ENCODE measurements around the gene RPH3AL.

The RPH3AL gene

DNA sequence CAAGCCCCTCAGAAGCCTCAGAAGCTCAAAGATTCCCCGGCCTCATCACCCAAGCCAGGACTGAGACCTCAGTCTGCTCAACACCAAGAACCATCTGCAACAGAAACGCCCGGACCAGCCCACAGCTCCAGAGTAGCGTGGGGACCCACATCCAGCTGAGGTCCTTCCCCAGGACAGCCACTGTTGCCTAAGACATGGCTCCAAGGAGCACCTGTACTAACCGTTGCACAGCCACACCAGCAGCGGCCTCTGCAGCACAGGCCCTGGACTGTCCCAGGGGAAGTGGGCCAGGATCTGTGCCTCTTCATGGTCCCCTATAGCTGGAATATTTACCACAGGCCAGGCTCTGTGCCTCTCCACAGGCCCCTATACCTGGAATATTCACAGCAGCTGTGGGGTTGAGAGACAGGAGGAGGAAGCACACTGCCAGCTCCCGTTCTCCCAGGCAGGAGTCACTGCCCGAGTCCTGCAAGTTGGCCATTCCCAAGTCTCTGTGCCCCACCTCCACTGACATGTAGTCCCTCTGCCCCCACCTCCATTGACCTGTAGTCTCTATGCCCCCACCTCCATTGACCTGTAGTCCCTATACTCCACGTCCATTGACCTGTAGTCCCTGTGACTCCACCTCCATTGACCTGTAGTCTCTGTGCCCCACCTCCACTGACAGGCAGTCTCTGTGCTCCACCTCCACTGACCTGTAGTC lies 38.5 kb downstream of the RPH3AL start:
- DNase-seq: no peak

DNA sequence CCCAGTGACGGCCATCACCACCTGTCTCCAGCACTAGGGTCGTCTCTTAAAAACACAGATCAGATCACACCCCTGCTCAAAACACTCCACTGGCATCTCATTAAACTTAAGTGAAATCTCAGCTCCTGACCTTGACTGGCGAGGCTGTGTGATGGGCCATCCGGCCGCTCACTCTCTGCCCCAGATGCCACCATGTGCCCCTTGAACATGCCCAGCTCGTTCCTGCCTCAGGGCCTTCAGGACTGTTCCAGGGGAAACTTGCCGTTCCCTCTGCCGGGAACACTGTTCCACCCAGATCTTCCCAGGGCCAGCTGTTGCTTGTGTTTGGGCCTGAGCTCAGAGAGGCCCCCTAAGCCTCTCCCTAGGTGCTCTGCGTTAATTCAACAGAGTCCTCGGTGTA lies 39.4 kb downstream of the RPH3AL start:
- no peak for DNase-seq

DNA sequence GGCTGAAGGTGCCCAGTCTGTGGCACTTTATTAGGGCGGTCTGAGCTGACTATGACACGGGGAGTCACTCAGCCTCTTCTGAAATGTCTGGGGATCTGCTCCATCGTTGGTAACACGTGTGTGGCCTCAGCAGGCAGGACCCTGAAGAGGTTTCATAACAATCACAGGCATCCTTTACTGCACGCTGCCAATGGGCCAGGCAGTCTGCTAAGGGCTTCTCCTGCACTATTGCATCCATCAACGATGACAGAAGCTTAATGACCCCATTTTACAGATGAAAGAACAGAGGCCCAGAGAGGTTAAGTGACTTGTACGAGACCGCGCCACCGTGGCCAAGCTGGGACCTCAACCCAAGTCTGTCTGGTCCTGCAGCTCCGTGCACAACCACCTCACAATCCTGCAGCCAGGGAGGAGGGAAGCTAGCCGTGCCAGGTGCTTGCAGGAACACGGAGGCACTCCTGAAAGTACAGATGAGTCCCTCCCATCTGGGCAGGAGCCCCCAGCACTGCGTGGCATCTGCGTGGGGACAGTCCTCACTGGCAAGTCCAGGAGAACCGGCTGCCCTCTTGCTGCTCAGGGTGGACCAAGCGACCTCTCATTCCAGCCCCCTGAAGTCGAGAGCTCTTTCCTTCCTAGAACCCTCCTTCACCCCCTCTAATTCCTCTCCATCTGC lies 40.0 kb downstream of the RPH3AL start:
- DNase-seq: no peak

DNA sequence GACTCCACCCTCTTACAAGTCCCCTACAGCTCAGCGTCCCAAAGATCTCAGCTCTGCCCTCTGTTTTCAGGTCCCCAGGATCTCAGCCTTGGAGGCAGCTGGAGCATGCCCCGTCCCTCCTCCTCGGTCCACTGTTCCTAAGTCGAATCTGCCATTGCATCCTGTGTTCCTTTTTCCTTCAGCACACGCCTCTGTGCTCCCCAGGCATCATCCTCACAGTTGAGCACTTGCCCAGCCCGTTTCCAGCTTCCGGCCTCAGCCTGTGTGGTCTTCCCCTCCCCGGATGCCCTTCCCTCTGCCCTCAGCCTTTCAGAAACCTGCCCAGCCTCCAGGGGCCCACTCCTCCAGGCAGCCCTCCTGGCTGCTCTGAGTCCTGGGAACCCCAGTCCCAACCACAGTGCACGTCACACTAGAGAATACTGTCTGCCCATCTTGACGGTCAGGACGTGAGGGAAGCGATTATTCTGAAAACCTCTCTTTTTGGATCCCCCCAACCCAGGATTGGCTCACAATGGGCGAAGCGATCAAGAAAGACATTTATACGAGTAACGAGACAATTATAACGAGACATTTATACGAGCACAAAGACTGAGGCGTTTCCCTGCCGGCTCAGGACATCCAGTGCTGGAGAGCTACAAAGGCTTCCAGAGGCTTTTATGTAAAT lies 41.4 kb downstream of the RPH3AL start:
- DNase-seq: no peak

DNA sequence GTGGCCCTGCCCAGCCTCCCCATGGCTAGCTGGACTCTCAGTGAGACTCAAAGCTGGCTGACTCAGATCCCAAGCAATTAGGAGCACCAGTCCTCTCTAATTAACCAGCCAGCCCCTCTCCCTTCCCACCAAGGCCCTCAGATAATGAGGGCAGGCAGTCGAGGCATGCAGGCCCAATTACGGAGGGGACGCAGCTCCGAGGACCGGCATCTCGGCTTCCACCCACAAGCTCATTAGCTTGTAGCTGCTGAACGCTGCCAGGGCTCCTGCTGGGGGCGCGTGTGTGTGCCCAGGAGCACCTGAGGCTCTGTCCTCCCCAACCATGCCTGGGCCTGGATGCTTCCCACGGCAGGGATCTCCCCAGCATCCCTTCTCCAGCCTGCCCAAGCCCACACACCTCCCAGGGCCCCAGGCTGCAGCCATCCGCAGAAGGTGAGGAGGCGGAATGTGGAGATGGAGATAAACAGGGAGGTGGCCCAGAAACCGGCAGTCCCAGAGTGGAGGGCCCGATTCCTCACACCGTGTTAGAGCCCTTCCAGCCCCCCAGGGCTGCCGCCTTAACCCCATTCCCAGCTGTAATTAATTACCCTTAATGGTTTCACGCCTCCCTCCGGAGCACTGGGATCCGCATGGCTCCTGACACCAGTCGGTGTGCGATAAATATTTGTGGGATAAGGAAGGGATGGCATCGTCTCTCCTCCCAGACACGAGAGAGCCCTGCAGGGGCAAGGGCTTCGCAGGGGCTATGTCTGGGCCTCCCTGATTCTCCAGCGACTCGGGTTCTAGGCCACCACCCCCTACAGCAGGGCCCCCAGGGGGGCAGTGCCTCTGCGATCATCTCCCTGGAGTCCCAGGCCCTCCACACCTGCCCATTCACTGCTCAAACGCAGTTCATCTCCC lies 42.2 kb downstream of the RPH3AL start:
- no peak for DNase-seq

DNA sequence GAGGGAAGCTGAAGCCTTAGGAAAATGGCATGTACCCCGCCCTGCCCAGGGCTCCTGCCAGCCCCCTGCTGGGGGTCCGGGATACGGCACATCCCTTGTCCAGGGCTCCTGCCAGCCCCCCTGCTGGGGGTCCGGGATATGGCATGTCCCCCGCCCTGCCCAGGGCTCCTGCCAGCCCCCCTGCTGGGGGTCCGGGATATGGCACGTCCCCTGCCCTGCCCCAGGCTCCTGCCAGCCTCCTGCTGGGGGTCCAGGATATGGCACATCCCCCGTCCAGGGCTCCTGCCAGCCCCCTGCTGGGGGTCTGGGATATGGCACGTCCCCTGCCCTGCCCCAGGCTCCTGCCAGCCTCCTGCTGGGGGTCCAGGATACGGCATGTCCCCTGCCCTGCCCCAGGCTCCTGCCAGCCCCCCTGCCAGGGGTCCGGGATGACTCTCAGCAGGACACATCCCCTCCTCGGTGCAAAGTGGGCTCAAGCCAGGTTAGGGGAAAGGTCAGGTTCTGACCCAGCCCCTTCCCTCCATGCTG lies 43.2 kb downstream of the RPH3AL start:
- no peak for DNase-seq

DNA sequence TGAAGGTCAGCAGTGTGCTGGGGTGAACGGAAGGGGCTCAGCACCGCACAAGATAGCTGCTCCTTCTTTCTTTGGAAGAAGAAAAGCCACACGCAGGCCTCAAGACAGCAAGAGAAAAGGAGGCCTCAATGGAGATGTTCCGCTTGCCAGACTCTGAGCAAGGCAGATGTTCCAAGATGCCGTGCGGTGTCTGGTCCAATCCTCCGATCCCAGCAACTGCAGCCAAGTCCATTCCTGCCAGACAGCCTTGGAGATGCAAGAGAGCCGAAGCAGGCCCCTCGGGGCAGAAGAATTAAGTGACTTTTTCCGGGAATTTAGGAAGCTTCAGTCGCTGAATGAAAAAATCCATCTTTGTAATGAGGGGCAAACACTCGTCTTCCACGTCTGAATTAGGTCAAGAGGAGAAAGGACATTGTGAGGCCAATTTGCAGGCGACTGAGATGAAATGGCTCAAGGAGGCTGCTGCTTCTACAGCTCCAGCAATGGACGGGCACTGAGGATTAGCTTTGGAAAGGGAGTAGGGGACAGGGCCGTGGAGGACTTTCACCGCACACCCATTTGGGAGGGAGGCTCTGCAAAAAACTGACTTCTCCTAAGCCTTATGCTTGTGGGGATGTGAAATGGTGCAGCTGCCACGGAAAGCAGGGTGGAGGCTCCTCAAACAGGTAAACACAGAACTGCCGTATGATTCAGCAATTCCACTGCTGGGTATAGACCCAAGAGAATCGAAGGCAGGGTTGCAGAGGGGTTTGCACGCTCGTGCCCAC lies 44.7 kb downstream of the RPH3AL start:
- no peak for DNase-seq

DNA sequence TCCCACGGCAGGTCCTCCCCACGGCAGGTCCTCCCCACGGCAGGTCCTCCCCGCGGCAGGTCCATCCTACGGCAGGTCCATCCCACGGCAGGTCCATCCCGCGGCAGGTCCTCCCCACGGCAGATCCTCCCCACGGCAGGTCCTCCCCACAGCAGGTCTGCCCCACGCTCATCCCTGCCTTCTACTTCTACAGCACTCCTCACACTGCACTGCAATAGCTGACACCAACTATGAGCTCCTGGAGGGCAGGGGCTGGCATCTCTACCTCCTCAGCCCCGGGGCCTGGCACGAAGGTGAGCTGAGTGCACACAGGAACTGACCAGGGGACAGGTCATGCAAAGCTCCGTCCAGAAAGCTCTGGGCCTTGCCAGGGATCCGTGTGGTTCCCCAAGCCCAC lies 45.3 kb downstream of the RPH3AL start:
- no peak for DNase-seq

DNA sequence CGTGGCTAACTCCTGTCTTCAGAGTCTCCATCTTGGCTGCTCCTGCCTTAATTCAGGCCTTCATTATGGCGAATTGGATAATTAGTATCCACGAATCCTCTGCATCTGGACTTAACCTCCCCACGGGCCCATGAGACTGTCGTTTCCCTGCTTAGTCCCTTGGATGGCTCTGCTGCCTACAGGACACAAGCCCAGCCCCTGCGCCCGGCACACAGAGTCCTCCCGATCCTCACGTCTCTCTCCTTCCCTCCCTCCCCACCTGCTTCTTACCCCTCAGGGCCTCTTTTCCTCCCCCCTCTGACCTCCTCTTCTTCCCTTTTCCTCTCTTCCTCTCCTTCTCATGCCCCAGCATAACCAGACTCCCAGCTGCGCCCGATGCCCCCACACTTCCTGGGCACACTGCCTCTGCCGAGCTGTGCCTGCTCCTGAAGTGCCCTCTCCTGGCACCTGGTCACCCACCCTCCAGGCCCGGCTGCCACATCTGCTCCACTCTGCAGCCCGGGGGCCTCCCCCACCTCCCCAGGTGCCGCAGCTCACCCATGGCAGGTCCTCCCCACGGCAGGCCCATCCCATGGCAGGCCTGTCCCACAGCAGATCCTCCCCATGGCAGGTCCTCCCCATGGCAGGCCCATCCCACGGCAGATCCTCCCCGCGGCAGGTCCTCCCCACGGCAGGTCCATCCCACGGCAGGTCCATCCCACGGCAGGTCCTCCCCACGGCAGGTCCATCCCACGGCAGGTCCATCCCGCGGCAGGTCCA lies 45.9 kb downstream of the RPH3AL start:
- DNase-seq: no peak

DNA sequence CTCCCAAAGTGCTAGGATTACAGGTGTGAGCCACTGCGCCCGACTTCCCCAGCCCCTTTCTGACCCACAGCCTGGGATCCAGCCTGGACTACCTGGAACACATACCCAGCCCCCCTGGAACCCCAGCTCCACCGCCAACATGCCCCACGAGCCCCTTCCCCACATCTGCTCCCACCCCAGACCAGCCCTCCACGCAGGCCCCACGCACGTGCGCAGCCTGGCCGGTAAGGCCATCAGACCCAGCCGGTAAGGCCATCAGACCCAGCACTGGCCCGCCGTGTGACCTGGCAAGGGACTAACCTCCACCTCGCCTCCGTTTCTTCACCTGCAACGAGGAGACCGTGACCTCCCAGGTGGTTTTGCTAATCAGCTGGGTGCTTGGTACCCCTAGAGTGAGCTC lies 46.5 kb downstream of the RPH3AL start:
- no peak for DNase-seq

DNA sequence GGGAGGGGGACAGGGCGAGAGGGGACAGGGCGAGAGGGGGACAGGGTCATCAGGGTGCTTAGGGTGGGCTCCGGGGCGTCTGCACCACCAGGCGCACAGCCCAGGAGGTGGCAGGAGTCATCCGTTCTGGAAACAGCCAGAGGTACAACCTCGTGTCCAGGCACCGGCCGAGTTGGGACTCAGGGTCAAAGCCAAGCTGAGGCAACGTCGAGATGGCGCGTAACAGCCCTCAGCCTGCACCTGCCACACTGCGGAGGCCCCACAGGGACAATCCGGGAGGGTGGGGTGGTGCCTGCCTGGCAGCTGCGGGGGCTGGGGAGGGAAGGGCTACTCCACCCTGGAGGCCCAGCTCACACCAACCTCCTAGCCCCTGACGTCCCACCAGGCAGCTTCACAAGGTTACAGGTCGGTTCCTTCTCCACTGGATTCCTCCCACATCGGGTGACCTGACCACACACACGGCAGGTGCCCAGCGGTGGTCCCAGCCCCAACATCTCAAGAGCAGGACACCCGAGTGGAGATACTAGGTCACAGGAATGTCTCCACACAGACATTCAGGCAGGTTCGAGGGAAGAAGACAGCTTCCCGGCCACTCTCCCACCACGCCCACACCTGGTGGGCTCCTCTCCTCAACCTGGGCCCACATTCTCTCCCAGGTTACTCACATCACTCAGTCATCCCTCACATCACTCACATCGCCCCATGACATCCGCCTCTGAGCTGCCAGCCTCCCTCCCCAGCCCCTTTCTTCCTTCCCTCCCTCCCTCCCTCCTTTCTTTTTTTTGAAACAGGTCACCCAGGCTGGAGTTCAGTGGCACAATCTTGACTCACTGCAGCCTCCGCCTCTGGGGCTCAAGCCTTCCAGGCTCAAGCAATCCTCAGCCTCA lies 47.3 kb downstream of the RPH3AL start:
- DNase-seq: no peak

DNA sequence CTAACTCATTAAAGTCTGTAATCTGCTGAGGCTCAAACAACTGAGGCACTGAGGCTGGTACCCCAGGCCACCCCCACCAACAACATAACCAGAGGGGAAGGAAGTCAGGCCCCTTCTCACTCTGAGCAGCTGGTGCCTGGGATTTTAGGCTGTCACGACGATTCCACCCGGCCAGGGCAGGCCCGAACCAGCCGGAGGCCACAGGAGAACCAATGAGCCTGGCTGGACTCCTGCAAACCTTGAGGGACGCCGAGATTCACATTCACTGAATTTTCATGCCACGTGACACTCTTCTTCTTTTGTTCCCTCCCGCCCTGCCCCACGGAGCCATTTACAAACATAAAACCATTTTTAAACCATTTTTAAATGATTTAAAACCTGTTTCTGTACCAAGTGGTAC lies 48.1 kb downstream of the RPH3AL start:
- DNase-seq: no peak

DNA sequence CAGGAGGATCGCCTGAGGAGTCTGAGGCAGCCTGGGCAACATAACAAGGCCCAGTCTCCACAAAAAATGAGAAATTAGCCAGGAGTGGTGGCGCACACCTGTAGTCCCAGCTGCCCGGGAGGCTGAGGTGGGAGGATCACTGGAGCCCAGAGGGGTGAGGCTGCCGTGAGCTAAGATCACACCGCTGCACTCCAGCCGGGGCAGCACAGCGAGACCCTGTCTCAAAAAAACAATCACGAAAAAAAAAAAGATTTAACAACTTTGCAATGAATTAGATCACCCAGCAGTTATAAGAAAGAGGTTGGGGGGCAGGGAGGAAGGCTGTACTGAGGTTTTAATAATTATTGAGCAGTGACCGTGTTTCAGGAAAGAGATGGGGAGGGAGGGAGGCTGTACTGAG lies 49.4 kb downstream of the RPH3AL start:
- DNase-seq: no peak

DNA sequence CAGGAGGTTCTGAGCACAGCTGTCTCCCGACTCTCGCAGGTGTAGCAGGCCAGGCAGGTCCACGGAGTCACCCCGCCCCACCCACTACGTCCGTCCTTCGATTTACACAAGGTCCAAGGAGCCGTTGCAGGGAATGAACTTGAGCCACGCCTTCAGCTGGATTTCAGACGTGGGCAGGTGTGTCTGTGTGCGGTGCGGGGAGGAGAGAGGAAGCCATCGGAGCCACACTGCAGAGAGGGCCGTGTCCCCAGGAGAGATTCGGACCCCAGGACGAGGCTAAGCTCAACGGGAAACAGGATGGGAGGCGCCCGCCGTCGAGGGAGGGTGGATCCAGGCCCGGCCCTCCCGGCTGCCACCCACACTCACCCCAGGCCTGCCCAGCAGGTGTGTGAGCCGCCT lies 50.3 kb downstream of the RPH3AL start:
- DNase-seq: no peak

DNA sequence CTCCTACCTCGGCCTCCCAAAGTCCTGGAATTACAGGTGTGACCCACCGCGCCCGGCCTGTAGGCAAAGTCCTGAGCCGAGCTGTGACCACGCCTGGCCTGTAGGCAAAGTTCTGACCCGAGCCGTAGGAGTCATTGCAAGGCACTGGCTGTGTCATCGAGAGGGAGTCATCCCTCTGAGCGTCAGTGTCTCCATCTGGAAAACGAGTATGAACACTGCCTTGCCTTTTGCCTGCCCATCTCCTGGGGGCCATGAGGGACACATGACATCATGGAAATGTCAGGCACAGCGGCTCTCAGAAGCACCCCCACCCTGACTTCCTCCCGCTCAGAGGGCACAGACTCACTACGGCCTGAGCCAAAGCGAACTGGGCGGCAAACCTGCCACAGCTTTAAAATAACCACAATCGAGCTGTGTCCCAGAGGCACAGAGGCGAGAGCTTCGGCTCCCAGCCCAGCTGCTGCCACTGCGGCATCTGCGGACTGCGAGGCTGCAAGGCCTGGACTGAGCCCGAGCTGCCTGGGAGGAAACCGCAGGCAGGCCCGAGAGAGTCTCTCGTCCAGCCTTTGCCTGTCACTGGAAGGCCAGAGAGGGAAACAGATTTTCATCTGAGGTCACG lies 50.8 kb downstream of the RPH3AL start:
- DNase-seq: no peak

DNA sequence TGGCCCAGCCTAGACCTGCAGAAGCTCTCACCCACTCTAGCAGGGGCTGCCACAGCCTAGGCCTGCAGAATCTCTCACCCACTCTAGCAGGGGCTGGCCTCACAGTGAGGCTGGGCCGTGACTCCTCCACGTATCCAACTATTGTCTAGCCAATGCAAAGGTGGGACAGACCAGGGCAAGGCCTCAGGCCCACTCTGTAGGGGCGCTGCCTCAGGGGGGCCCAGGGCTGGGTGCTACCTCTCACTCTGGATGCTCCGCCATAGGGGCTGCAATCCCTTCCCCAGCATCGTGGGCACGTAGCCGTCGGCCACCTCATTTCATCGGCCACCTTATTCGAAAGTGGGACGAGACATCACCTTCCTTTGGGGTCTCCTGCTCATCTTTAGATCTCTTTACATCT lies 51.7 kb downstream of the RPH3AL start:
- no peak for DNase-seq

DNA sequence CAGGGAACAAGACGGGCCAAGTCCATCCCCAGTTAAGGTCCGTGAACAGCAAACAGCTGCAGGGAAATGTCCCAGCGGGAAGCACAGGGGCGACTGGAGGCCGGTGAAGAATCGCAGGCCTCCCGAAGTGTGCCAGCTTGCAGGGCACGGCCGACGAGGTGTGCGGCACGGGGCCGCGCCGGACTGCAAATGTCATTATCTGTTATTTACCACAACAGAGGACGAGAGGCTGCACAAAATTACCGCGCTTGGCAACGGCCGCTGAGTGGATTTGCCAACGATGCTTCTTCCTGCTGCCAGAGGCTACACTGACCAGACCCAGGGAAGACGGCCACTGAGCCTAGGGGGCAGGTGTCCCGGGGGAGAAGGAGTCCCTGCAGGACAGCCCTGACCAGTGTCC lies 53.1 kb downstream of the RPH3AL start:
- DNase-seq: no peak

DNA sequence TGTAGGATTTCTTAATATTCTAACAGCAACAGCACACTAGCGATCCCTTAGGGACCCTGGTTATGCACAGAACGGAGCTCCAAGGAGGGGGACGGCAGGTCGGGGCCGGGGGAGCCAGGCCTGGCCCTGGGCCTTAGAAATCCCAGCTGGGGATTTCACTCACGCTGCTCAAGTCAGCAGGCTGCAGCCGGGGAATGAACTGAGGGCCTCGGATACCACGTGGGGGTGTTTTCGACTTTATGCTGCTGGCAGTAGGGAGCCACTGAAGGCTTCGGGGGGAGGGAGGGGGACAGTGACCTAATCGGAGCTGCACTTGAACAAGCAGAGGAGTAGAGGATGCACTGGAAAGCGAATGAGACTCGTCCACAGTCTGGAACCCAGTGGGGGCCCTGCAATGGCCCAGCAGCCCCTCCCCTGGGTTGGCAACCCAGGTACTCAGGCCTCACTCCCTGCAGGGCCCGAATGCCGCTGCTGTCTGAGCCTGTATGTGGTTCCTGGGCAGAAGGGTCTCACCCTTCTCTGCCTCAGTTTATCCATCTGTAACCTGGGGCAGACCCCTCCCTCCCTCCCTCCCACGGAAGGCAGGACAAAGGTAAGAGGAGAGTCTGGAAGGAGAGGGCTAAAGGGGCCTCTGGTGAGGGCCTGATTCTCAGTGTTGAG lies 53.7 kb downstream of the RPH3AL start:
- DNase-seq: no peak

DNA sequence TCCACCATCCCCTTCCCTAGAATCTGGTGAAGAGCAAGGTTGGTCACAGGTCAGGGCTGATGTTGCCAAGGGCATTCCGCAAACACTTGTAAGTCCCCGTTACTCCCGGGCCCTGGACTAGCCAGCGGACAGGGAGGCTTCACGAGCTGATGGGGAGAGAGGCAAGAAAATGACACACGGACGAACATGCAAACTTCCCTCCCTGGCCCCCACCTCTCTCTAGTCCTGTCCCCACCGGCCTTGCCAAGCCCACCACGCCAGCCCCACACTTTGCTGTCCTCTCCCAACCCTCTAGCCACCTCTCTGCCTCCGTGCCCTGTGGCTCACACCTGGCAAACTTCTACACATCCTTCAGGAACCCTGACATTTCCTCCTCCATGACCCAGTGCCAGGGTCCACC lies 54.8 kb downstream of the RPH3AL start:
- DNase-seq: no peak
